Measurements from ENCODE around the gene STIM1.
"Not testable (repeated sequence)": the region's sequence is repeated elsewhere in the genome, so short reads cannot be mapped to it uniquely, and the experiment has no call there.

The STIM1 gene

GRCh38 chr11:4041731-4042391 is 186.4 kb downstream of the STIM1 start:
- DNase-seq: no peak

GRCh38 chr11:4044976-4045646 is 189.6 kb downstream of the STIM1 start:
- DNase-seq: no peak

GRCh38 chr11:4048340-4048739 is 192.9 kb downstream of the STIM1 start:
- no peak for DNase-seq

- no peak for DNase-seq
Observed at GRCh38 chr11:4049006-4049405, 193.5 kb downstream of the STIM1 start.

- DNase-seq: no peak
Observed at GRCh38 chr11:4050138-4050537, 194.7 kb downstream of the STIM1 start.

GRCh38 chr11:4053200-4053599 is 197.7 kb downstream of the STIM1 start:
- DNase-seq: not testable (repeated sequence)

GRCh38 chr11:4054643-4055042 is 199.2 kb downstream of the STIM1 start:
- no peak for DNase-seq

- DNase-seq: no peak
Observed at GRCh38 chr11:4059424-4059823, 204.0 kb downstream of the STIM1 start.

GRCh38 chr11:4060182-4060923 is 204.9 kb downstream of the STIM1 start:
- DNase-seq: no peak

GRCh38 chr11:4061700-4062099 is 206.2 kb downstream of the STIM1 start:
- DNase-seq: no peak

GRCh38 chr11:4063348-4063747 is 207.9 kb downstream of the STIM1 start:
- DNase-seq: no peak

GRCh38 chr11:4064278-4064955 is 209.0 kb downstream of the STIM1 start:
- no peak for DNase-seq

- DNase-seq: no peak
Observed at GRCh38 chr11:4065086-4065485, 209.6 kb downstream of the STIM1 start.

GRCh38 chr11:4065601-4066377 is 210.3 kb downstream of the STIM1 start:
- DNase-seq: no peak

GRCh38 chr11:4066910-4067309 is 211.4 kb downstream of the STIM1 start:
- no peak for DNase-seq

GRCh38 chr11:4068962-4069361 is 213.5 kb downstream of the STIM1 start:
- no peak for DNase-seq

GRCh38 chr11:4071325-4071724 is 215.9 kb downstream of the STIM1 start:
- no peak for DNase-seq

- no peak for DNase-seq
Observed at GRCh38 chr11:4071914-4072313, 216.4 kb downstream of the STIM1 start.

GRCh38 chr11:4072668-4073285 is 217.3 kb downstream of the STIM1 start:
- peak; percentile 31 for DNase-seq

- no peak for DNase-seq
Observed at GRCh38 chr11:4074266-4074665, 218.8 kb downstream of the STIM1 start.

- DNase-seq: no peak
Observed at GRCh38 chr11:4076774-4077173, 221.3 kb downstream of the STIM1 start.

GRCh38 chr11:4083198-4083597 is 227.7 kb downstream of the STIM1 start:
- DNase-seq: no peak
